HepG2 (cell line): ENCODE results near the gene SLC7A10. TPM values are rescaled to one million over a fixed set of nuclear protein-coding genes. Genes with fewer than 3 reads are reported as not detected.
A peak's percentile ranks its signal among the peaks of the same experiment; 100 is the strongest.

ENCODE experiments used
- ATRX ChIP-seq: sonication (generic); formaldehyde crosslinking; IDR thresholded peaks from 2 replicates; pipeline ENCODE4 v1.4.0; 2020; ENCODE audit warnings: missing genetic modification reagents, borderline replicate concordance
- BCL3 ChIP-seq: sonication (generic); formaldehyde crosslinking; IDR thresholded peaks from 2 replicates; pipeline ENCODE4 v1.5.1; 2020; ENCODE audit warnings: mild to moderate bottlenecking, missing genetic modification reagents, moderate library complexity
- GPBP1L1 ChIP-seq: sonication (generic); formaldehyde crosslinking; IDR thresholded peaks from 2 replicates; pipeline ENCODE4 v1.5.0; 2020; ENCODE audit warnings: mild to moderate bottlenecking, missing genetic modification reagents
- HNRNPH1 ChIP-seq: fragments of 200-400 bp; formaldehyde crosslinking; optimal IDR thresholded peaks from 2 replicates; pipeline ENCODE3; 2017; ENCODE audit warnings: mild to moderate bottlenecking, low read depth, low read length
- MIER2 ChIP-seq: IDR thresholded peaks from 2 replicates; pipeline ENCODE4 v1.6.1; 2016; ENCODE audit warnings: missing biosample characterization, missing genetic modification reagents
- MLLT10 ChIP-seq: sonication (generic); formaldehyde crosslinking; IDR thresholded peaks from 2 replicates; pipeline ENCODE4 v1.4.0; 2020; ENCODE audit warnings: missing genetic modification reagents
- NFAT5 ChIP-seq: sonication (generic); formaldehyde crosslinking; IDR thresholded peaks from 2 replicates; pipeline ENCODE4 v1.4.0; 2020; ENCODE audit warnings: missing genetic modification reagents
- NRL ChIP-seq: sonication (generic); formaldehyde crosslinking; IDR thresholded peaks from 2 replicates; pipeline ENCODE4 v1.5.0; 2020; ENCODE audit warnings: missing genetic modification reagents, mild to moderate bottlenecking, moderate library complexity, borderline replicate concordance
- PHF5A ChIP-seq: IDR thresholded peaks from one replicate; pipeline ENCODE4 v1.6.1; 2018; ENCODE audit warnings: low read depth, missing genetic modification reagents; ENCODE audit not compliant: unreplicated experiment
- TFDP1 ChIP-seq: IDR thresholded peaks from 2 replicates; pipeline ENCODE4 v1.6.1; 2016; ENCODE audit warnings: missing compliant biosample characterization, missing genetic modification reagents, borderline replicate concordance
- ZFP82 ChIP-seq: sonication (generic); formaldehyde crosslinking; IDR thresholded peaks from 2 replicates; pipeline ENCODE4 v1.5.1; 2020; ENCODE audit warnings: mild to moderate bottlenecking, missing genetic modification reagents, borderline replicate concordance
- ZKSCAN1 ChIP-seq: fragments of 150-350 bp; IDR thresholded peaks from 2 replicates; pipeline ENCODE4 v1.6.1; 2014; ENCODE audit warnings: low read length
- ZNF12 ChIP-seq: sonication (generic); formaldehyde crosslinking; IDR thresholded peaks from 2 replicates; pipeline ENCODE4 v1.5.0; 2020; ENCODE audit warnings: missing genetic modification reagents
- ZNF18 ChIP-seq: sonication (generic); formaldehyde crosslinking; IDR thresholded peaks from 2 replicates; pipeline ENCODE4 v1.8.0; 2022; ENCODE audit warnings: mild to moderate bottlenecking, missing genetic modification reagents; ENCODE audit not compliant: insufficient replicate concordance
- ZNF326 ChIP-seq: sonication (generic); formaldehyde crosslinking; IDR thresholded peaks from 2 replicates; pipeline ENCODE4 v1.4.0; 2020; ENCODE audit warnings: missing genetic modification reagents, borderline replicate concordance
- ZNF567 ChIP-seq: sonication (generic); formaldehyde crosslinking; IDR thresholded peaks from 2 replicates; pipeline ENCODE4 v1.8.1; 2023; ENCODE audit warnings: mild to moderate bottlenecking, missing genetic modification reagents, borderline replicate concordance
- ZNF749 ChIP-seq: sonication (generic); formaldehyde crosslinking; IDR thresholded peaks from 2 replicates; pipeline ENCODE4 v1.8.0; 2022; ENCODE audit warnings: mild to moderate bottlenecking, missing genetic modification reagents, moderate library complexity, borderline replicate concordance
- polyA plus RNA-seq, 8 experiments: library from polyadenylated mRNA; depleted of rRNA in 3 of 8; stranded (reverse) in 7 of 8; unstranded in 1 of 8; fragments of >200 nt; fragmentation: Illumina TruSeq in 4 of 8; extraction: Trizol in 4 of 8; gene quantifications; 2 replicates each; pipeline versions ENCODE4 v1.2.1 to v1.2.3, GENCODE V29; 2011 to 2016; ENCODE audit warnings: low read depth in 4 of 8, missing spikeins in 1 of 8, mixed read lengths in 1 of 8; ENCODE audit not compliant: insufficient read depth in 1 of 8
- total RNA-seq, 5 experiments: library from RNA; depleted of rRNA; stranded (reverse); fragments of >200 nt; fragmentation: Illumina TruSeq; extraction: Trizol; gene quantifications; 2 replicates each; pipeline ENCODE4 v1.2.3, GENCODE V29; 2016; ENCODE audit warnings: low read depth in 1 of 5

The SLC7A10 gene
- total and polyA plus RNA-seq, 2 of the 13 experiments (the other 11 are each of a cell fraction or from before 2014, with no cell fraction given) = 1.1 to 2.2 TPM

GRCh38 chr19:33176670-33177416, 48.8 kb downstream of the SLC7A10 start (continued):
- TF ChIP-seq TFDP1 = peak; percentile 12; the same call in 1 of the 2 replicates
- no peak for TF ChIP-seq ATRX (CRISPR knock-in tag)
- no peak for TF ChIP-seq NFAT5 (CRISPR knock-in tag)
- 0 out of 2 replicates have a peak, but pooled peaks have one; percentile 33 for TF ChIP-seq ZFP82 (CRISPR knock-in tag)
- TF ChIP-seq BCL3 (CRISPR knock-in tag) = 0 out of 2 replicates have a peak, but pooled peaks have one; percentile 52
- peak; percentile 57; the same call in 1 of the 2 replicates for TF ChIP-seq NRL
- TF ChIP-seq ZNF749 (CRISPR knock-in tag) = peak; percentile 66; the same call in 1 of the 2 replicates
- no peak for TF ChIP-seq ZKSCAN1
- no peak for TF ChIP-seq MIER2 (CRISPR knock-in tag)
- TF ChIP-seq ZNF18 (CRISPR knock-in tag) = peak; percentile 51
- TF ChIP-seq ZNF567 (CRISPR knock-in tag) = peak; percentile 78; the same call in 1 of the 2 replicates
- TF ChIP-seq MLLT10 = no peak
- no peak for TF ChIP-seq ZNF326 (CRISPR knock-in tag)
- TF ChIP-seq ZNF12 (CRISPR knock-in tag) = peak; percentile 76
- peak; percentile 11 for TF ChIP-seq HNRNPH1
- TF ChIP-seq GPBP1L1 (CRISPR knock-in tag) = no peak
- peak; percentile 91 for TF ChIP-seq PHF5A (CRISPR knock-in tag)
